Testis (tissue), 2 donors: ENCODE results near the gene NPHP1.

ENCODE experiments used
- CTCF ChIP-seq, 3 experiments: fragments of 450-650 bp in 2 of 3; fragments of 200-600 bp in 1 of 3; sonication (generic) in 1 of 3; IDR thresholded peaks; one replicate each; pipeline ENCODE4 v1.5.1; 2016 to 2019; ENCODE audit warnings: antibody characterized with exemption in 3 of 3, mild to moderate bottlenecking in 2 of 3, moderate library complexity in 1 of 3
- POLR2A ChIP-seq: fragments of 450-650 bp; IDR thresholded peaks from one replicate; pipeline ENCODE4 v1.6.1; 2017; ENCODE audit warnings: antibody characterized with exemption, mild to moderate bottlenecking, moderate library complexity

- no peak for TF ChIP-seq CTCF (IDR thresholded peaks at IDR 0.05)
- no peak for TF ChIP-seq POLR2A
Observed at GRCh38 chr2:110220190-110220564, 15.4 kb upstream of the NPHP1 start.
